Heart left ventricle (tissue), 16 donors: ENCODE data around the gene L3MBTL3. TPM values are rescaled to one million over a fixed set of nuclear protein-coding genes. Genes with fewer than 3 reads are reported as not detected.

Source experiments
- ATAC-seq, 4 donors: fragments of 200-7000 bp; cut with Tn5 transposase; one replicate each; pipeline ENCODE4 v1.9.1; 2020 to 2022; ENCODE audit warnings: moderate library complexity in 4 of 4, mild to moderate bottlenecking in 3 of 4, moderate number of reproducible peaks in 1 of 4
- DNase-seq, 5 donors: peaks; one replicate each; pipeline ENCODE4 v3.0.0-alpha.2; 2020
- H3K27ac ChIP-seq, 12 donors: fragments of 200-600 bp; sonication (generic) in 4 of 12; one replicate each; pipeline versions ENCODE4 v1.5.0 to v1.8.0; 2016 to 2022; ENCODE audit warnings: mild to moderate bottlenecking in 2 of 12
- H3K27me3 ChIP-seq, 9 donors: fragments of 200-600 bp; sonication (generic) in 2 of 9; one replicate each; pipeline versions ENCODE4 v1.5.1 to v1.8.0; 2016 to 2022; ENCODE audit warnings: mild to moderate bottlenecking in 3 of 9
- H3K36me3 ChIP-seq, 9 donors: fragments of 200-600 bp; sonication (generic) in 2 of 9; one replicate each; pipeline versions ENCODE4 v1.5.0 to v1.8.0; 2018 to 2022; ENCODE audit warnings: mild to moderate bottlenecking in 2 of 9
- H3K4me1 ChIP-seq, 12 donors: fragments of 200-600 bp; sonication (generic) in 4 of 12; one replicate each; pipeline versions ENCODE4 v1.5.0 to v1.8.0; 2016 to 2022; ENCODE audit warnings: mild to moderate bottlenecking in 3 of 12
- H3K4me3 ChIP-seq, 12 donors: fragments of 200-600 bp; sonication (generic) in 4 of 12; one replicate each; pipeline versions ENCODE4 v1.5.0 to v1.8.0; 2017 to 2022; ENCODE audit warnings: mild to moderate bottlenecking in 9 of 12, moderate library complexity in 4 of 12
- H3K9me3 ChIP-seq, 12 donors: fragments of 200-600 bp; sonication (generic) in 4 of 12; one replicate each; pipeline versions ENCODE4 v1.5.0 to v1.8.0; 2016 to 2022; ENCODE audit warnings: mild to moderate bottlenecking in 1 of 12
- CTCF ChIP-seq, 12 donors: fragments of 200-600 bp; sonication (generic) in 4 of 12; IDR thresholded peaks; one replicate each; pipeline versions ENCODE4 v1.5.0 to v1.8.0; 2018 to 2022; ENCODE audit warnings: antibody characterized with exemption in 12 of 12, mild to moderate bottlenecking in 5 of 12
- POLR2A ChIP-seq, 2 donors: fragments of 450-650 bp; IDR thresholded peaks; one replicate each; pipeline ENCODE4 v1.6.1; 2017; ENCODE audit warnings: antibody characterized with exemption in 2 of 2, mild to moderate bottlenecking in 2 of 2, moderate library complexity in 2 of 2
- WGBS, 4 donors: extraction: QIAGEN DNeasy Blood & Tissue Kit in 2 of 4; methylation state at CpG; one replicate each; pipeline versions ENCODE4 v1.1.5 to v1.1.7; 2013 to 2018; 5-methylcytosine and 5-hydroxymethylcytosine counted together
- intact Hi-C, 10 donors: fragments of 100-400 bp; cut with DNase I; formaldehyde crosslinking; loops; one replicate each; pipeline versions ENCODE4 v1.11.1 to v1.14.2; 2022
- polyA plus RNA-seq, 2 donors: library from polyadenylated mRNA; stranded (reverse); fragments of 200-250 nt; gene quantifications; one replicate each; pipeline ENCODE4 v1.2.3, GENCODE V29; 2013
- total RNA-seq, 9 donors: library from RNA; depleted of rRNA in 2 of 9; stranded (reverse); fragments of >200 nt in 2 of 9; fragmentation: NEBNext Ultra II Directional in 3 of 9; extraction: Animal tissue kit (Norgen Biotek cat#: 25700) in 3 of 9; gene quantifications; one replicate each; pipeline versions ENCODE4 v1.1.0 to v1.2.4, GENCODE V29; 2016 to 2023
- donor health status: ischemic (EF 13 %, LVEDD 7.1; RV severe dilation, severe dysfunction).
- donor health status: healthy with polysubstance abuse.
- donor health status: DM: no; HTN: yes; CAD: no.
- donor health status: DM: no; HTN: no; CAD: no.
- donor health status: ischemic (EF 25% LVEDD 6.9; RV normal size, moderate dysfunction).
- donor health status: ischemic (EF 25% LVEDD 5.7; RV mildly dilated, moderate dysfunction).
- donor health status: healthy.
- donor health status: DM: yes; HTN: yes; CAD: no.
- donor health status: ischemic (EF 35%, LVEDD 5.7; RV mildly dilated, moderate dysfunction).
- donor health status: nonischemic (EF 11% LVEDD 7.7; RV severe dilation, severe dysfunction).
- donor health status: DM: yes; HTN: yes; CAD: no.
- donor health status: PGD.
- donor health status: ischemic (EF 29% LVEDD 5.4; RV normal size, mild dysfunction).
- donor health status: nonischemic (EF 23%, LVEDD 6.1; RV moderate dilation, normal function).

Gene L3MBTL3
- total and polyA plus RNA-seq, 11 donors = 0.53 to 4.9 (median 2.0) TPM

GRCh38 chr6:130119211-130119610, 100.8 kb downstream of the L3MBTL3 start:
- H3K9me3 ChIP-seq = no peaks in the 10 kb centered on the region
- H3K4me3 ChIP-seq = no peak overlapping the region
- no peak for ATAC-seq
- 94 to 98% (median 96%) methylated on average over 1 of the region's 1 CpG for WGBS, 4 donors
- H3K27ac ChIP-seq = no peak overlapping the region
- no peak for TF ChIP-seq POLR2A (IDR thresholded peaks at IDR 0.05)
- no peak for TF ChIP-seq CTCF (IDR thresholded peaks at IDR 0.05)
- no peaks in the 10 kb centered on the region for H3K4me1 ChIP-seq
- DNase-seq = no peak
- H3K27me3 ChIP-seq = no peaks in the 10 kb centered on the region
- H3K36me3 ChIP-seq = peaks cover 0 to 6% (median 0%) of the 10 kb centered on the region in 9 donors
- intact Hi-C loops = no loop called here

GRCh38 chr6:130120731-130121130, 102.3 kb downstream of the L3MBTL3 start:
- ATAC-seq = no peak
- intact Hi-C loops = no loop called here
- no peak for TF ChIP-seq POLR2A (IDR thresholded peaks at IDR 0.05)
- no peak for TF ChIP-seq CTCF (IDR thresholded peaks at IDR 0.05)
- H3K4me1 ChIP-seq = no peaks in the 10 kb centered on the region
- H3K36me3 ChIP-seq = peaks cover 0 to 6% (median 0%) of the 10 kb centered on the region in 9 donors
- no peaks in the 10 kb centered on the region for H3K27me3 ChIP-seq
- no peaks in the 10 kb centered on the region for H3K9me3 ChIP-seq
- H3K27ac ChIP-seq = no peak overlapping the region
- DNase-seq = no peak
- H3K4me3 ChIP-seq = no peak overlapping the region

- Histone ChIP-seq H3K36me3 (peaks cover 0 to 6% (median 0%) of the 10 kb centered on the region in 9 donors), H3K9me3 (no peaks in the 10 kb centered on the region), H3K27me3 (no peaks in the 10 kb centered on the region), H3K4me1 (no peaks in the 10 kb centered on the region), H3K4me3 (no peak overlapping the region), H3K27ac (no peak overlapping the region)
- DNase-seq = no peak
- no peak for ATAC-seq
- 69 to 85% (median 74%) methylated on average over 2 of the region's 2 CpGs for WGBS, 4 donors
- TF ChIP-seq POLR2A (IDR thresholded peaks at IDR 0.05) (no peak), CTCF (IDR thresholded peaks at IDR 0.05) (no peak)
- intact Hi-C loops = no loop called here
These were observed 103.9 kb downstream of the L3MBTL3 start for GRCh38 chr6:130122243-130122642.

- WGBS, 4 donors = 51 to 62% (median 52%) methylated on average over 2 of the region's 2 CpGs
- intact Hi-C loops = no loop called here
- Histone ChIP-seq H3K9me3 (no peaks in the 10 kb centered on the region), H3K27ac (no peak overlapping the region), H3K4me3 (no peak overlapping the region), H3K4me1 (no peaks in the 10 kb centered on the region), H3K36me3 (peaks cover 0 to under 1% (median 0%) of the 10 kb centered on the region in 9 donors), H3K27me3 (no peaks in the 10 kb centered on the region)
- TF ChIP-seq POLR2A (IDR thresholded peaks at IDR 0.05) (no peak), CTCF (IDR thresholded peaks at IDR 0.05) (no peak)
- ATAC-seq (no peak), DNase-seq (no peak)
These were observed 108.8 kb downstream of the L3MBTL3 start for GRCh38 chr6:130127195-130127594.
